Measurements from ENCODE around the gene RAD51B.

The RAD51B gene

DNA sequence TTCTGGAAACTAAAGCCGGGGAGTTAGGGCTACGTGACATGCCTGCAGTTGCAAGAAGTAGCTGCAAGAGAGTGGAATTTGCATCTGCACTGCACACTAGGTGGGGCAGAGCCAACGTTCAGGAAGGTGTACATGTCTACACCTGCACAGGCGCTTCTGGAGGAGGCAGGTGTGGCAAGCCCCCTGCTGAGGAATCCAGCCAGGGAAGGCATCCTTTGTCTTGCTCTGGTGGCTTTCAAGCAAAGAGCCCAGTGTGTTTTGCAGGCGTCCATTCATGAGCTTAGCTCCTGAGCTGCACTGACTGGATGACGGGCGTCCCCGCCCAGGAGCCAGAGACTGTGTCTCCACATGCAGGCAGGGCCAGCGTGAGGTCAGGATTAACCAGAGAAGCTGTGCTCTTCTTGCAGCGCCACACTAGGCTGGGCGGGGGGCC is 856.9 kb downstream of the RAD51B start:
- DNase-seq (ENCODE audit: low read depth, low spot score), result no peak
- no peaks in the 10 kb centered on the region for H3K27me3 ChIP-seq (ENCODE audit: insufficient read depth, insufficient read length)
- no peaks in the 10 kb centered on the region for H3K4me1 ChIP-seq (ENCODE audit: insufficient read depth, insufficient read length)
- H3K9me3 ChIP-seq (ENCODE audit: insufficient read depth, low read length), result no peaks in the 10 kb centered on the region
- no peaks in the 10 kb centered on the region for H3K36me3 ChIP-seq (ENCODE audit: insufficient read depth, insufficient read length, low read length)
- no peak overlapping the region for H3K4me3 ChIP-seq (ENCODE audit: insufficient read length, low read depth)
- TF ChIP-seq SUZ12 (IDR thresholded peaks at IDR 0.05; ENCODE audit: extremely low read depth, insufficient read depth, insufficient read length) (no peak), ZNF274 (IDR thresholded peaks at IDR 0.05; ENCODE audit: low read depth, low read length) (no peak), YY1 (IDR thresholded peaks at IDR 0.05; ENCODE audit: insufficient read depth, insufficient read length) (no peak)
- no peak overlapping the region for H3K9ac ChIP-seq (ENCODE audit: insufficient read length, low read depth)

DNA sequence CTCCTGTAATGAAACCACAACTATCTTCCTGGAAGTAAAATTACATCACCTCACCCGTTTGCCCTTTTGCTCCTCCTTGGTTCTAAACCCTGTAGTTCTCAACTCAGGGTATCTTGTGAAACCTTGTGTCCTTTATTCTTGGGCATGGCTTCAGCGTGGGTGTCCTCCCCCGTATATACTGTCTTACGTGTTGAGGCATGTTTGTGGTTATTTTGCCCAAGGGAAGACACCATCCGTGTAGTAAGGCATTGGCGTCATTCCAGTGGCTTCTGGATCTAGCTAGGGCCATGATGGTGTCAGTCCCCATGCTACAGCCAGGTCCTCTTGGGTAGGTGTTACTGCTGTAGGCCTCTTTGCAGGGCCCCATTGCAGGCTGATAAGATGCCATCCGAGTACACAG is 857.9 kb downstream of the RAD51B start:
- no peaks in the 10 kb centered on the region for H3K36me3 ChIP-seq (ENCODE audit: insufficient read depth, insufficient read length, low read length)
- DNase-seq (ENCODE audit: low read depth, low spot score), result no peak
- no peaks in the 10 kb centered on the region for H3K4me1 ChIP-seq (ENCODE audit: insufficient read depth, insufficient read length)
- H3K4me3 ChIP-seq (ENCODE audit: insufficient read length, low read depth), result no peak overlapping the region
- no peak overlapping the region for H3K9ac ChIP-seq (ENCODE audit: insufficient read length, low read depth)
- no peaks in the 10 kb centered on the region for H3K27me3 ChIP-seq (ENCODE audit: insufficient read depth, insufficient read length)
- no peak for TF ChIP-seq YY1 (IDR thresholded peaks at IDR 0.05; ENCODE audit: insufficient read depth, insufficient read length)
- no peak for TF ChIP-seq SUZ12 (IDR thresholded peaks at IDR 0.05; ENCODE audit: extremely low read depth, insufficient read depth, insufficient read length)
- no peak for TF ChIP-seq ZNF274 (IDR thresholded peaks at IDR 0.05; ENCODE audit: low read depth, low read length)
- H3K9me3 ChIP-seq (ENCODE audit: insufficient read depth, low read length), result no peaks in the 10 kb centered on the region

DNA sequence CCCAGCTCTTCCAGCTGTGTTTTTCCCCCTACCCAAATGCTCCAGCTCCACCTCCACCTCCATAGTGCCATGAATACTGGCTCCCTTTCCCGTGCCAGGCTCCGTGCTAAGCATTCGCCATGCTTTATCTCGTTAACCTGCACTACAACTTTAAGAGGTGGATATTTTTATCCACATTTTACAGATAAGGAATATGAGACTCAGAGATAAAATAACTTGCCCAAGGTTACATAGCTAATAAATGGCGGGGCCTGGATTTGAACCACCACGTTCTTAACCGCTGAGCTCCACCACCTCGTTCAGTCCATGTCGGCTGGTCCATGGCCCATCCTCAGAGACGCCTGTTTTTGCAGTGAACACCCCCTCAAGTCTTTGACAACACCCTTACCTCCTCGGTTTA is 858.3 kb downstream of the RAD51B start:
- Histone ChIP-seq H3K36me3 (ENCODE audit: insufficient read depth, insufficient read length, low read length) (no peaks in the 10 kb centered on the region), H3K9ac (ENCODE audit: insufficient read length, low read depth) (no peak overlapping the region), H3K4me1 (ENCODE audit: insufficient read depth, insufficient read length) (no peaks in the 10 kb centered on the region), H3K9me3 (ENCODE audit: insufficient read depth, low read length) (no peaks in the 10 kb centered on the region), H3K4me3 (ENCODE audit: insufficient read length, low read depth) (no peak overlapping the region), H3K27me3 (ENCODE audit: insufficient read depth, insufficient read length) (no peaks in the 10 kb centered on the region)
- DNase-seq (ENCODE audit: low read depth, low spot score), result no peak
- TF ChIP-seq ZNF274 (IDR thresholded peaks at IDR 0.05; ENCODE audit: low read depth, low read length), result no peak
- TF ChIP-seq SUZ12 (IDR thresholded peaks at IDR 0.05; ENCODE audit: extremely low read depth, insufficient read depth, insufficient read length), result no peak
- no peak for TF ChIP-seq YY1 (IDR thresholded peaks at IDR 0.05; ENCODE audit: insufficient read depth, insufficient read length)

DNA sequence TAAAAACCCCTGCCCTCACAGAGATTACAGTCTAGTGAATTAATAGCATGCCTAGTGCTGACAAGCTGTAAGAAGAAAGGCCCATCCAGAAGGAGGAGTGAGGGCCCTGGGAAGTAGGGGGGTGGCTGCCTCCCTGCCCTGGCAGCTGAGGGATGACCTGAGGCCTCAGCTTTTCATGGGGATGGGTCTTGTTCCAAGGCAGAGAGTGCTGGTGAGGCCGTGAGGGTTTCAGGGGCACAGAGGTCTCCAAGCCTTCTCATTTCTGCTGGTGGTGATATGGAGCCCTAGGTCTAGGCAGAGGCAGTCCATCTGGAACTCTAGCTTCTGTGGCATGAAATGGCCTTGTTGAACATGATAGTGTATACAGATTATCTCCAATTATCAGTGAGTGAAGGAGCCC is 858.9 kb downstream of the RAD51B start:
- H3K4me3 ChIP-seq (ENCODE audit: insufficient read length, low read depth), result no peak overlapping the region
- peaks cover 2% of the 10 kb centered on the region for H3K4me1 ChIP-seq (ENCODE audit: insufficient read depth, insufficient read length)
- H3K9me3 ChIP-seq (ENCODE audit: insufficient read depth, low read length), result no peaks in the 10 kb centered on the region
- no peaks in the 10 kb centered on the region for H3K36me3 ChIP-seq (ENCODE audit: insufficient read depth, insufficient read length, low read length)
- TF ChIP-seq SUZ12 (IDR thresholded peaks at IDR 0.05; ENCODE audit: extremely low read depth, insufficient read depth, insufficient read length) (no peak), YY1 (IDR thresholded peaks at IDR 0.05; ENCODE audit: insufficient read depth, insufficient read length) (no peak), ZNF274 (IDR thresholded peaks at IDR 0.05; ENCODE audit: low read depth, low read length) (no peak)
- H3K27me3 ChIP-seq (ENCODE audit: insufficient read depth, insufficient read length), result no peaks in the 10 kb centered on the region
- no peak for DNase-seq (ENCODE audit: low read depth, low spot score)
- no peak overlapping the region for H3K9ac ChIP-seq (ENCODE audit: insufficient read length, low read depth)

DNA sequence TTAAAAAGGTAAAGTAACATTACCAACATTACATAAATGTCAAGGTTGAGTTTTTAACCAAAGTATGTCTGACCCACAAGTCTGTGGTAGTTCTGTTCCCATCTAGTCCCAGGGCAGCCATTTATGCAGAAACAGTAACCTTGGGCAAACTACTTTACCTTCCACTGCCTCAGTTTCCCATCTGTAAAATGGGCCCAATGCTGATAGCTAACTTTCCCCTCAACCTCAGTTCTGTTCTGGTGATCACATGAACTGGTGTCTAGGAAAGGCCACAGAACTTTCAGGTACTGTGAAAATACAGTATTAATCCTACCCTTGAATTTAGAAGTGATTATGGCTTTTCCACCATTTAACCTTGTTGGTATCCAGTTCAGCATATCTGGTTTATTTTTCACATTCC is 859.7 kb downstream of the RAD51B start:
- Histone ChIP-seq H3K9ac (ENCODE audit: insufficient read length, low read depth) (no peak overlapping the region), H3K36me3 (ENCODE audit: insufficient read depth, insufficient read length, low read length) (no peaks in the 10 kb centered on the region), H3K27me3 (ENCODE audit: insufficient read depth, insufficient read length) (no peaks in the 10 kb centered on the region), H3K9me3 (ENCODE audit: insufficient read depth, low read length) (no peaks in the 10 kb centered on the region), H3K4me3 (ENCODE audit: insufficient read length, low read depth) (no peak overlapping the region), H3K4me1 (ENCODE audit: insufficient read depth, insufficient read length) (peaks cover 4% of the 10 kb centered on the region)
- DNase-seq (ENCODE audit: low read depth, low spot score), result no peak
- no peak for TF ChIP-seq SUZ12 (IDR thresholded peaks at IDR 0.05; ENCODE audit: extremely low read depth, insufficient read depth, insufficient read length)
- TF ChIP-seq ZNF274 (IDR thresholded peaks at IDR 0.05; ENCODE audit: low read depth, low read length), result no peak
- no peak for TF ChIP-seq YY1 (IDR thresholded peaks at IDR 0.05; ENCODE audit: insufficient read depth, insufficient read length)

DNA sequence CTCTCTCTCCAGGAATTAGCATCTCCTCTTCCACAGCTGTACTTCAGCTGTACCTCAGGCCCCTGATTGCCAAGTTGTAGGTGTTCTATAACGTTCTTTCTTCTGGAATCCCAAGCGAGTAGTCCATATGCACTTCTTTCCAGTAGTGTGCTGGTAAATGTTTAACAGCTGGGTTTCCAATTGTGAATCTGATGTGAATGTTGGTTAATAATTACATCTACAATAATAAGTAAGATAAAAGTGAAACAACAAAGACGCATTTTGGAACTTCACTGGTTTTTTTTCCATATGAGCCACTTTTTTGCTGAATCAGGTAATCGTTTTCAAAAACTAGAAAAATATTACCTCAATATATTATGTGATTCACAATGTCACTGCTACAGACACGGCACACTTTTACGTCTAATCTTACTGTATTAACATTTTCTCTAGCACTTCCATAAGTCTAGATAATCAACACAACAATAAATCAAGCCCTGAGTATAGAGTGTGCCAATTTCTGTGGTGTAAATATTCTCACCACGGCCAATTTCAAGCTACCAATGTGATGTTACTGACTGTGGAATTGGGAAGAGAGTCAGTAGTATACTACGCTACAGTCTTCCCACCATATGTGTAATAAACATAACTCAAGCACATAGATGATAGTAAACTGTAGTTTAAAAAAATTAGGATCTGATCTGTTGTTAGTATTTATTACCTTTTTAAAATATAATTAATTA is 860.3 kb downstream of the RAD51B start:
- H3K27me3 ChIP-seq (ENCODE audit: insufficient read depth, insufficient read length), result no peaks in the 10 kb centered on the region
- H3K4me1 ChIP-seq (ENCODE audit: insufficient read depth, insufficient read length), result peaks cover 4% of the 10 kb centered on the region
- H3K4me3 ChIP-seq (ENCODE audit: insufficient read length, low read depth), result no peak overlapping the region
- TF ChIP-seq ZNF274 (IDR thresholded peaks at IDR 0.05; ENCODE audit: low read depth, low read length) (no peak), YY1 (IDR thresholded peaks at IDR 0.05; ENCODE audit: insufficient read depth, insufficient read length) (no peak), SUZ12 (IDR thresholded peaks at IDR 0.05; ENCODE audit: extremely low read depth, insufficient read depth, insufficient read length) (no peak)
- DNase-seq (ENCODE audit: low read depth, low spot score), result no peak
- no peaks in the 10 kb centered on the region for H3K9me3 ChIP-seq (ENCODE audit: insufficient read depth, low read length)
- no peaks in the 10 kb centered on the region for H3K36me3 ChIP-seq (ENCODE audit: insufficient read depth, insufficient read length, low read length)
- H3K9ac ChIP-seq (ENCODE audit: insufficient read length, low read depth), result no peak overlapping the region

DNA sequence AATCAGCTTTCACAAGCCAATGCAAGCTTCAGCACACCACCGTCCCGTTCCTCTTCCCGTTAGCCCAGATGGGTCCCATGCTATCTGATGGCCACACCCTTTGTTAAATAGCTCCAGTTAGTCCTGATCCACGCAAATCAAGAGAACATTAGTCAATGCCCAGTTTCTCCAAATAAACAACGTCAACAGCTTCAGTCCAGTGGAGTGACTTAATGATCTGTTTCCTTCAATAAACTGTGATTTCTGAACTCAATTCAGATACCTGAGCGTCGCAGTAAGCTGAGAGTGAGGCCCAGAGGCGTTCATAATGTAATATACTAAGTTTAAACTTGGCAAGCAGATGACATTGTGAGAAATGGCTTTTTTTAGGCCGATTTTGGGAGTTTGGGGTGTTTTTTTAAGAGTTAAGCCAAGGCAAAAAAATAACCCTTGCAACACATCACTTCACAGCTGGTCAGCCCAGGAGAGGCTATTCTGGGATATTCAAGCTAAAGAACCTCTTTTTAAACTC is 861.0 kb downstream of the RAD51B start:
- DNase-seq (ENCODE audit: low read depth, low spot score), result no peak

More for the DNA sequence above, 861.0 kb downstream of the RAD51B start:
- H3K36me3 ChIP-seq (ENCODE audit: insufficient read depth, insufficient read length, low read length), result no peaks in the 10 kb centered on the region
- H3K4me3 ChIP-seq (ENCODE audit: insufficient read length, low read depth), result no peak overlapping the region
- no peaks in the 10 kb centered on the region for H3K9me3 ChIP-seq (ENCODE audit: insufficient read depth, low read length)
- no peak overlapping the region for H3K9ac ChIP-seq (ENCODE audit: insufficient read length, low read depth)
- peaks cover 5% of the 10 kb centered on the region for H3K4me1 ChIP-seq (ENCODE audit: insufficient read depth, insufficient read length)
- TF ChIP-seq ZNF274 (IDR thresholded peaks at IDR 0.05; ENCODE audit: low read depth, low read length) (no peak), SUZ12 (IDR thresholded peaks at IDR 0.05; ENCODE audit: extremely low read depth, insufficient read depth, insufficient read length) (no peak), YY1 (IDR thresholded peaks at IDR 0.05; ENCODE audit: insufficient read depth, insufficient read length) (no peak)
- no peaks in the 10 kb centered on the region for H3K27me3 ChIP-seq (ENCODE audit: insufficient read depth, insufficient read length)
